IPS-NIHi7 (cell line): Measurements from ENCODE around the gene ABR.

Source experiments
- DNase-seq: peaks from one replicate; pipeline ENCODE4 v3.0.0; 2012; ENCODE audit warnings: mixed read lengths; ENCODE audit errors: extremely low spot score

The ABR gene

DNA sequence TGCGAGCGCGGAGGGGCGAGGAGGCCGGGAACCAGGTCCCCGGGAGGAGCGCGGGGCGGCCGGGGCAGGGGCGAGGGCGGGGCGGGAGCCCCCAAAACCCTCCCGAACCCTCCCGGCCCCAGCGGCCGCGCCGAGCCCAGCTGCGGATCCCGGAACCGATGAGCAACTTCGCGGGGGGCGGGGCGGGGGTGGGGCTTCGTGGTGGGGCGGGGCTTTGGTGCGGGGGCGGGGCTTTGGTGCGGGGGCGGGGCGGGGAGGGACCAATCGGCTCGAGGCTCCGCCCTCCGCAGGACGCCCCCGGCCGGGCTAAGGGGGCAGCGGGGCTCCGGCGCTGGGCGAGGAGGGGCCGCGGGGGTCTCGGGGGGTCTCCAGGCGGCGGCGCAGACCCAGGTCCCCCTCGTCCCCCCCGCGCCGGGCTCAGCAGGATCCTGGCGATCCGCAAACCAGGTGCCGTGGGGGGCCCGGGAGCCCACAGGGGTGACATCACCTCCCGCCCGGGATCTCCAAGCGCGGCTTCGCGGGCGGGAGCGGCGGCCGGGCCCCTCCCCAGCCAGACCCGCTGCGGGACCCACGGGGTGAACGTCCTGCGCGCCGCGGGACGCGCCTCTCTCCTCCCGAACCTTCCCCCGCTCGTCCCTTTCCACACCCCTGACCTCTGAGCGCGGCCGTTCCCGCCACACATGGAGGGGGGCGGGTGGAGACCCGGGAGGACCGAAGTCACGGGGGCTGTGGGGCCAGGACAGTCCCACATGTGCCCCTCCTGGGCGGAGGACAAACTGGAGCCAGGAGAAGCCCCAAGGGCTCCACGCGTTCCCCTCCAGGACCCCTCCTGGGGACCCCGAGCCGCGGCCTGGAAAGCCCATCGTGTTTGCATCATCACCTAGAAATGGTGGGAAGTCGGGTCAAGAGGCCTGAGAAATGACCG is at the start of gene ABR:
TSS of gene ABR (minus strand) at position 164 of the 925 bp plus-strand sequence. CDS start 254 bp downstream, outside the sequence.
- peak; percentile 67 for DNase-seq

DNA sequence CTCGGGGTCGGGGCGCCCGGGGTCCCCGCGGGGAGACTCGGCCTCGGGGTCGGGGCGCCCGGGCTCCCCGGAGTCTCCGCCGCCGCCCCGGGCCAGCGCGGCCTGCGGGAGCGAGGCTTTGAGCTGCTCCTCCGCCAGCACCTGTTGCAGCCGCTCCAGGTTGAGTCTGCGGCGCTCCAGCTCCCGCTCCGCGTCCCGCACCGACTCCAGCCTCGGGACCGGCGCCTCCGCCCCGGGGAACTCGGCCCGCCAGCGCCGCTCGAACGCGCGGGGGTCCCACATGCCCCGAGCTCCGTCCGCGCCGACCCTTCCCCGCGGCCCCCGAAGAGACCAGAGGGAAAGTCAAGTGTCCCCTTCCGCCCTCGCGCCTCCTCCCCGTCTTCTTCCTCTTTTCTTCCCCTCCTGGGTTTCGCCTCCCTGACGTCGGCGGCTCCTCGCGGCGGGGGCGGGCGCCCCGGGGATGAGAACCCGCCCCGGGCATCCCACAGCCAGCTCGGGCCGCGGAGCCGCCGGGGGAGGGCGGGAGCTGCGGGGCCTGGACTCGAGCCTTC is 49.6 kb upstream of the ABR start:
- DNase-seq, result peak; percentile 60

- DNase-seq, result peak; percentile 48
Measured at GRCh38 chr17:1228781-1229348, 49.1 kb upstream of the ABR start.

DNA sequence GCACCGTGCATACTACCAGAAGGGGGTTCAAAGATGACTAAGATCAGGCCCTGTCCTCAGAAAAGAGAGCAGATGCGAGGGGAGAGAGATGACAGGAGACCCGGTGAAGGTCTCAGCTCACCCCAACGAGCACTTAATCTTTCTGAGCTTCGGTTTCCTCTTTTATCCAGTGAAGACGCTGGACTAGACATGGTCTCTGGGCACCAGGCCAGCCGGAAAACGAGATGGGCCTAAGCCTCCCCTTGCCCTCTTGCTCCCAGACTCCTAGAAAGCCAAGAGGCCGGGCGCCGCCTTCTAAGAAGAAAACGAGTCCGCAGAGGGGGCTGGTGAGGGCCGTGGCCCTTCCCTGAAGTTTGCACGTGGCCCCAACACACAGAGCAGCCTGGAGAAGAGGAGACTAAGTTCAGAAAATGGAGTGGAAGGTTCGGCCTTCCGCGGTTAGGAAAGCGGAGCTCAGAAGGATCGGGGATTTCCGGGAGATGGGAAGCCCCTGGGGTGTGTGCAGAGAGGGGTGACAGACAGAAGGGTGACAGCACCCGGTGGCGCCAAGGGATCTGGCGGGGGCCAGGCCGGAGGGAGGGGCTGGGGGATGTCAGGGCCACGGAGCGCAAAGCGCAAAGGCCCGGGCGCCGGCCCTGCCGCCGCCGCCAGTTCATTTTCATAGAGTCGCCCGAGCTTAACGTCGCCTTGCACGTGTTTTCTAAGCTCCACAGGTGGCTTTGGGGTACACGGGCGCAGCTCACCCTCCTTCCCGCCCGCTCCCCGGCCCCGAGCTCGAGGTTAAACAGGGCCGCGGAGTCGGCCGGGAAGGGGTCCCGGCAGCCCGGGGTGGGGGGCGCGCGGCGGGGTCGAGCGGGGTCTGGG is 48.4 kb upstream of the ABR start:
- DNase-seq, result peak; percentile 37

GRCh38 chr17:1227365-1227764 is 47.6 kb upstream of the ABR start:
- DNase-seq, result no peak

GRCh38 chr17:1226308-1226707 is 46.5 kb upstream of the ABR start:
- DNase-seq, result no peak

DNA sequence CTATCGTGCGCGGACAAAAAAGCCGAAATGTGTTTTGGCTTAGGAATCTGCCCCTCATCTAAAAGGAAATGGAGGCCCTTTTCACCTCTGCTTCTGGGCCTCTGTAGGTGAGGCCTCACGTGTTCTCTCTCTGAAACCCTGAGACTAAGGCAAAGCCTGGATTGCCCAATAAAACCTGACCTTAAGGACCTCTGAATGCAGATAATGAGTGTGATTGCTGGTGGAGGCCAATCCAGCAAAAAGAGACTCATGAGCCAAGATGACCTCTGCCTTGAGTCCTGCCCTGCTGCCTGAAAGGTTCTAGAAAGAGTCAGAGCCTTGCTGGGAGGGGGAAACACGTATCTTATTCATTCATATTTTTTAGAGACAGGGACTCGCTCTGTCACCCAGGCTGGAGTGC is 44.5 kb upstream of the ABR start:
- no peak for DNase-seq

- DNase-seq, result no peak
Measured at GRCh38 chr17:1223662-1224061, 43.9 kb upstream of the ABR start.

- DNase-seq, result no peak
Measured at GRCh38 chr17:1222321-1222720, 42.5 kb upstream of the ABR start.

DNA sequence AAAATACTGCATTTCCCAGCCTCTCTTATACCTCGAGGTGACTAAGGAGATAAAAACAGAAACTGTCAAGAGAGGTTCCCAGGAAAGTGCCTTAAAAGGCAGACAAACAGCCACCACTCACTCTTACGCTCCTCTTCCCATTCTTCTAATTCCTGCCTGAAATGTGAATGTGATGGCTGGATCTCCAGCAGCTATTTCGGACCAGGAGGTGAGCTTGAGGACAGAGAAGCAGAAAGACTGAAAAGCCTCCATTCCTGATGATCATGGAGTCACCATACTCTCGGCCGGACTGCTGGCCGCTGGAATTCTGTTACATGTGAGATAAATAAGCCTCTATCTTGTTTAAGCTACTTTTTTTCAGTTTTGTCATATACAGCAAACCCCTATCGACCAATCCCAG is 41.4 kb upstream of the ABR start:
- DNase-seq, result no peak

DNA sequence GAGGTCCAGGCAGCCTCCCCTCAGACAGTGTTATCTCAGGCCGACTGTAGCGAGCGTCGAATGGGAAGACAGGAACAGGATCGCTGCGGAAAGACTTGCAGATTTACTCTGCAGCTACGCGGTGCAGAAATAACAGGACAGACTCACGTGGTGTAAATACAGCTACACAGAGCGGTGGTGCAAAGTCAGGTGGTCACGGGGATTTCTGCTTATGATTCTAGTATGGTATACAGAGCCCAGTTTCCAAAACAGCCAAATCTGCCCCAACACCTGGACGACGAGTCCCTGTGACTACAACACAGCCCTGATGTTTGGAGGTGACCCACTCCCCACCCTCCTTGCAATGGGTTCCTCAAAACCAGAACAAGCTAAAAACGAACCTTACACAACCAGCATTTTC is 40.6 kb upstream of the ABR start:
- no peak for DNase-seq

- DNase-seq, result no peak
Measured at GRCh38 chr17:1217089-1217385, 37.3 kb upstream of the ABR start.

DNA sequence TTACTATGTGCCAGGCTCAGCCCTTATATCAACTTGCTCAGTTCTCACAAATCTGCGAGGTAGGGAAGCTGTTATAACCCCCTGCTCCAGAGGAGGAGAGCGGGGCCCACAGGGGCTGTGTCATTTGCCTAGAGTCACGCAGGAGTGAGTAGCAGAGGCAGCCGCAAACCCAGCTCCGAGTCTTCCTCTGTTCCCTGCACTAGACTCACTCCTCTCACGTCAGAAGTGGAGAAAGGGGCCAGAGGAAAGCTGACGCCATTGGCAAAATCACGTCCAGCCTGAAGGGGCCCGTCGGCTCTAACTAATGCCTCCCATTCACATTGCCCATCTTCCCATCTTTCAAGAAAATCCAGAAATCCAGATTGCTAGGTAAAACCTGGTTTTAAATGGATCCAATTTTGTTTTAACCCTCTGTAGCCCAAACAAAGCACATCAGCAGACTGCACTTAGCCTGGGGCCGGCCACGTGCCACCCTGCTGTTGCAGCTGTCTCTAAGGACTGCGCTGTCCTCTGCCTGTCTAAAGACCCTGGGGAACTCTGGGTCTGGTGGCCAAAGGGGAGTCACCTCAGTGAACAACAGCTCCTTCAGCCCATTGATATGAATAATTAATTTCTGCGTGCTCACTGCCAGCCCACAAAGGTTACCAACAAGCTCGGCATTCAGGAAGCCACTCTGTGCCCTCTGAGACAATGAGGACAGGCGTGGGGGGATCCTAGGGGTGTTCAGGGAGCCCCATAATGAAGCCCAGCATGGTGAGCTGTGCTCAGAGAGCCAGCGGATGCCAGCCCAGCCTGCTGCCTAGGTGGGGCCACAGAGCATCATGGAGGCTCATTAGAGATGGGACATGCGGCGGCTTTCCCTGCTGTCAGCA is 36.7 kb upstream of the ABR start:
- DNase-seq, result no peak

GRCh38 chr17:1212946-1213345 is 33.2 kb upstream of the ABR start:
- DNase-seq, result no peak

DNA sequence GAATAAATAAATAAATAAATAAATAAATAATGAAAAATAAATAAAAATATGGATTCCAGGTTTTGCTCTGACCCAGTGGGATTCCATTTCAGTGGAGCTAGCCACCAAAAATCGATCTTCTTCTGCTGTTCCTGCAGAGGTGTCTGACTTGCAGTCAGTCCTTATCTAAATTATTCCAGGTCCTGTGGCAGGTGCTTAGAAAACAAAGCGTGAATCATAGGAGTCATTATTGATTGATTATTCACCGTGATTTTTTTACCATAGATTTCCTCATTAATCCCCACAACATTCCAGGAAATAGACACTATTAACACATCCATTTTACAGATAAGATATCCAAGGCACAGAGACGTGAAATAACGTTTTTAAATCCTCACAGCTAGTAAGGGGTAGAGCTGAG is 31.5 kb upstream of the ABR start:
- no peak for DNase-seq

DNA sequence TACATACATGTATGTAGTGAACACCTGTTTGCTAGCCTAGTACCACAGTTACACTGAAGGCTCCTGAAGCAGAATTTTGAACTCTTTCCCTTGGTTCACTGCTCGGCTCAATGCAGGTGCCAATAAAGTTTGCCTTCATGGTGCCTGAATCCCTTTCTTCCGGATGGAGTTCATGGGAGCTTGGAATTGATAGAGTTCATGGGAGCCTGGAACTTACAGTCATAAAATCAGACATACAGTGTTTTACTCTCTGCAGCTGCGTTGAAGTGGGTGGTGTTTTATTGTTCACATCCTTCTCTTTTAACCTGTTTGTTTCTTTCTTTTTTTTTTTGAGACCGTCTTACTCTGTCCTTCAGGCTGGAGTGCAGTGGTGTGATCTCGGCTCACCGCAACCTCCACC is 29.2 kb upstream of the ABR start:
- DNase-seq, result no peak

- DNase-seq, result no peak
Measured at GRCh38 chr17:1206026-1206777, 26.4 kb upstream of the ABR start.

GRCh38 chr17:1203967-1204291 is 24.1 kb upstream of the ABR start:
- no peak for DNase-seq

DNA sequence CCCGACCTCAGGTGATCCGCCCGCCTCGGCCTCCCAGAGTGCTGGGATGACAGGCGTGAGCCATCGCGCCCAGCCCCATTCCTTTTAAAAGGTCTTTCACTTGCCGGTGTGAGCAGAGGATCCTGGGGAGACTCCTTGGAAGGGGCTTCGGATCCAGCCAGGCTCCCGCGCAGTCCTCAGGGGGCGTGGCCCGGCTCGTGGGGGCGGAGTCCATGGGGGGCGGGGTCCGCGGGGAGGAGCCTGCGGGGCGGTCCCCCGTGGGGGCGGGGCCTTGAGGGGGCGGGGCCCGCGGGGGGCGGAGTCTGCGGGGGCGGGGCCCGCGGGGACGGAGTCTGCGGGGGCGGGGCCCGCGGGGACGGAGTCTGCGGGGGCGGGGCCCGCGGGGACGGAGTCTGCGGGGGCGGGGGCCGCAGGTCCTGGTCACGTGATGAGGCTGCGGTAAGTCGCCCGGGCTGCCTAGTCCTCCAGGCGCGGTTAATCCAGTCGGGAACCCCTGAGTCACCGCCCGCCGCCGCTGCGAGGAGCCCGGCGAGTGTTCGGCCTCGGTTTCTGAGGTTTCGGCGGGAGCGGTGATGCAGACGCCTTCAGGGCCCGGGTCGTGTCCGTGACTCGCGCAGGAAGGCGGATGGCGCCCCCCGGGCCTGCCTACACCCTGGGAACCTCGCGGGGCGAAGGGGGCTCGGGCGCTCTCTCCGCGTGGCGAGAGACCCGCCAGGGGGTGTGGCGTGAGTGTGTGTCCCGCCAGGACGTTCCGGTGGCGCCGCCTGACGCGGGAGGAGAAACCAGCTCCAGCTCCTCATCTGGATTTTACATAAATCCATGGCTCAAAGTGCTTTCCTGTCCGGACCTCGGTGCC is 23.6 kb upstream of the ABR start:
- peak; percentile 99 for DNase-seq

- no peak for DNase-seq
Measured at GRCh38 chr17:1202291-1202690, 22.5 kb upstream of the ABR start.
